NCI-H2227 (cell line): ENCODE data around the gene GREB1L.
"Not testable (repeated sequence)": the region's sequence is repeated elsewhere in the genome, so short reads cannot be mapped to it uniquely, and the experiment has no call there.

Source experiments
- DNase-seq: peaks from one replicate; lab custom pipeline; 2025; ENCODE audit not compliant: unreplicated experiment; lab: John Stamatoyannopoulos, UW

Gene GREB1L

DNA sequence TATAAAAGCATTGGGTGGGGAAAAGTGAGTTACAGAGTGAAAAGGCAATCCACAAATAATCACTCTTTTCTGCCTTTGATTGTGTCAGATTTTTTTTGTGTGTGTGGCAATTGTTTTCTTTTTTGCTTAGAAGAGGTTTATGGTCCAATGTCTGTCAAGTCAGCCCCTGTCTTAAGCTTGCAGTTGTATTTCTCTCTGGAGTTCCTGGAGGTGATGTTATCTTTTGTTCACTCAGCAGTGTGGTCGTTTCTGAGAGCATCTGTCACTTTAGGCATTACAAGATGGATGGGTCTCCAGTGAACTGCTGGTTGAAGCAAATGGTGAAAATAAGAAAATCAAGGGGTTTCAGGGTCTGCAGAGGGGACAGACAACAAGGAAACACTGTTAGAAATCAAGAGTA is 121.3 kb downstream of the GREB1L start:
- DNase-seq = no peak

- DNase-seq = no peak
These were observed 122.4 kb downstream of the GREB1L start for GRCh38 chr18:21364471-21364870.

- DNase-seq = no peak
These were observed 124.9 kb downstream of the GREB1L start for GRCh38 chr18:21366896-21367295.

GRCh38 chr18:21369146-21369545 is 127.1 kb downstream of the GREB1L start:
- DNase-seq = no peak

DNA sequence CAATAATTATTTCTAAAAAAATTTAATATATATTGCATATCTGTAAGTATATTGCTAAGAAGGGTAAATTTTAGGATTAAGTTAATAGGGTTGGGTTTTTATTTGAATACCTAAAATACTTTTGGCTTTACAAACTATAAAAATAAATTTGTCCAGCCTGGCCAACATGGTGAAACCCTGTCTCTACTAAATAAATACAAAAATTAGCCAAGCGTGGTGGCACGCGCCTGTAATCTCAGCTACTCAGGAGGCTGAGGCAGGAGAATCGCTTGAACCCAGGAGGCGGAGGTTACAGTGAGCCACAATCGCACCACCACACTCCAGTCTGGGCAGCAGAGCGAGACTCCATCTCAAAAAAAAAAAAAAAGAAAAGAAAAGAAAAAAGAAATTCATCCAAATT is 127.6 kb downstream of the GREB1L start:
- not testable (repeated sequence) for DNase-seq

DNA sequence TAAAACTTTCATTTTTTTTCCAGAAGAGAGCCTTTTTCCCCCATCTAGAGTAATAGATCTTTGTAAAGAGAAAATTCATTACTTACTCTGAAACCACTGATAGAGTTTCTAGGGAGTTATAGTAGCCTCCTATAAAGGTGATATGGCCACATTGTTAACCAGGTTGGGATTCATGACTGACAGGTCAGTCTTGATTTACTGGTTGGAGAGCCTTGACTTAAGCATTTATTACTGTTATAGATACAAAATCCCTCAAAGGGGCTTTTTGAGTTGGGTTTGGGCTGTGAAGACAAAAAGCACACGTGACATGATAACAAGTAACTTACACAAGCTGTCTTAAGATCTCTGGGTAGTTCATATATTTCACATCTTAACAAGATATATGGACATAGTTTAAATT is 141.0 kb downstream of the GREB1L start:
- no peak for DNase-seq

DNA sequence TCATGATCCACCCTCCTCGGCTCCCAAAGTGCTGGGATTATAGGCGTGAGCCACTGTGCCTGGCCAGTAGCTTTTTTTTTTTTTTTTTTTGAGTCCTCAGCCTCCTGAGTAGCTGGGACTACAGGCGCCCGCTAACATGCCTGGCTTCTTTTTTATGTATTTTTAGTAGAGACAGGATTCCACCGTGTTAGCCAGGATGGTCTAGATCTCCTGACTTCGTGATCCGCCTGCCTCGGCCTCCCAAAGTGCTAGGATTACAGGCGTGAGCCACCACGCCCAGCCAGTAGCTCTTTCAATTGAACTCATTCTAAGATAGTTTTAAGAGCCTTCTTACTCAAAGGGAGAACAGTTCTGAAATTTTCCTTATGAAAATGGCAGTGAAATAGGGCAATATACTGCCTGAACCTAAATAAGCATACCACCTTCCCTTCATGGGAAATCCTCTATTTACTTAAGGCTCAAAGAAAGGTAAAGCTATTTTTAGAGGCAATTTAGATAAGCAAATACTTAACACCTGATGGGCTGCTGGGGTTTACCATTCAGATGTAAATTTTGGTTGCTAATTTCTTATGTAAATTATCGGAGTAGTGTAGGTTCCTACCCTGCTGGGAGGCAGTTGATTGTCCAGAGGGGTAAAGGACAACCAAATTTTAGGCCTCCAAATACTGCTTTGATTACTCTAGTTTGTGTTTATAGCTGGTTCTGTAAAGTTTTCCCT is 144.7 kb downstream of the GREB1L start:
- DNase-seq = no peak

- no peak for DNase-seq
These were observed 145.9 kb downstream of the GREB1L start for GRCh38 chr18:21387886-21388285.

DNA sequence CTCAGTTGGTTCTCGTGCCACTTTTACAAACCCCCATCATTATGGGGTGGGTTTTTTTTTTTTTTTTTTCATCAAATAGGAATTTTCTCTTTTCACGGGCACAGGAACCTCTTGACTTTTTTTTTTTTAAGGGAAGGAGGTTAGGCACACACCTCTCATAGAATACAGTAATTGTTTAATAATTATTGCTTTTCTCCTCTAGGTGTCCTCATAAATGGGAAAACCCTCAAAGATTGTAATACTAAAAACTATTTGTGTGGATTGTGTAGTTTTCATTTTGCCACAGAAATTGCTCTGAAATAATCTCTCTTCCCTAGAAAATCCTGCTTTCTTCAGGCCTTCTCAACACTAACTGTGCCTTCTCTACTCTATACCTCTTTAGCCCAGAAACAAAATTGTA is 147.3 kb downstream of the GREB1L start:
- DNase-seq = no peak

DNA sequence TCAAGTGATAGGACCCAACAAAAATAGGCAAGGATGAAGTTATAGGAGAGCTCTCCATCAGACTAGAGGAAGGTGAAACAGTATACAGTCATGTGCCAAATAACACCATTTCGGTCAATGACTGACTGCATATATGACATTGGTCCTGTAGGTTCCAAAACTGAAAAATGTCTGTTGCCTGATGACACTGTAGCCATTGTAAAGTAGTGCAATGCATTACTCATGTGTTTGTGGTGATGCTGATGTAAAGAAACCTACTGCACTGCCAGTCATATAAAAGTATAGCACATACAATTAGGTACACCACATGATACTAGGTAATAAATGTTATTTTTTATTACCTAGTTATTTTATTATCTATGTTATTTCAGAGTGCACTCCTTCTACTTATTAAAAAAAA is 147.9 kb downstream of the GREB1L start:
- DNase-seq = no peak

GRCh38 chr18:21391074-21391673 is 149.1 kb downstream of the GREB1L start:
- no peak for DNase-seq

DNA sequence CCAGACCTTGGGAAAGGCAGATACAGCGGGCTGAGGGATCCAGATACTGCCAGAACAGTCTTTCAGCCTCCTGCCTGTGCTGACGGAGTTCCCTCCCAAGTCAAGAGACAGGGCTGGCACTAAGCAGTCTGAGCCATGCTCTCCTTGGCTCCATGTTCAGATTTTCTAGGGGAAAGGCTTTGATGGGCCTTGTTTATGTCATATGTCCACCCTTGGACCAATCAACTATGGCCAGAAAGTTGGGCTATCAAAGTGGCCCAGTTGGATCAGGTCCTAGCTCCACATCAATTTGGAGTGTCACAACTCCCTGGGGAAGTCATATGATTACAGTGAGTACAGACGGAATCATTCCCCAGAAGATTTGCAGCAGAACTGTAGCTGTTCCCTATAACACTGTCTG is 152.0 kb downstream of the GREB1L start:
- DNase-seq = no peak

DNA sequence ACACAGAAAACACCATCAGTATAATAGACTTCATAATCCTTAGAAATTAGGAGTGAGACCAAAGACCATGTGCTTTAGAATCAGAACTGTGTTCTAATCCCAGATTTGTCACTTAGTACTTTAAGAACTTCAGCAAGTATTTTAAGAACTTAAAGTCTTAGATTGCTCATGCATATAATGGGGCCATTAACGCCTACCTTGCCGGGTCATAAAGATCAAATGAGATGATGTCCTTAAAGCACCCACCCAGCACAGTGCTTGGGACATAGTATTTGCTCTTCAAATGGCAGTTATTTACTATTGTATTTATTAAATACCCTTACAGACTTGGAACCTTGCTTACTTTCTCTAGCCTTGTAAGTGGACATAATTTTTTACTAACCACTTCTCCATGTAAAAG is 156.1 kb downstream of the GREB1L start:
- DNase-seq = no peak

GRCh38 chr18:21402272-21402671 is 160.2 kb downstream of the GREB1L start:
- no peak for DNase-seq

DNA sequence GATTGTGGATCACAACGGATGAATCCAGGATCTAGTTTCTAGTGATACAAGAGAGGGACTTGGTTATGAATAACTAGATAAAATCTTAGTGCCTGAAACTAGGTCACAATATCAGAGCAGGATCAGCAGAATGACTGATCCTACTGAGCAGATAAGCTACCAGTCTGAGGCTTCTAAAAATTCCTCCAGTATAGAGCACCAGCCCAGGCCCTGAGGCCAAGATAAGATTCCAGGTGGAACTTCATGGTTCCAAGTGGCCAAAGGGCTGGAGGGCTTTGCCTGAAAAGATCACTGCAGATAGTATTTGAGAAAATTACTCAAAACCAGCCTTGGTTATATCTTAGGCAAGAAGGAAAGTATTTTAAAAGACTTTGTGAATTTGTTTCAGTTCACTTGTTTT is 162.4 kb downstream of the GREB1L start:
- DNase-seq = no peak

- DNase-seq = no peak
These were observed 164.1 kb downstream of the GREB1L start for GRCh38 chr18:21406116-21406515.

DNA sequence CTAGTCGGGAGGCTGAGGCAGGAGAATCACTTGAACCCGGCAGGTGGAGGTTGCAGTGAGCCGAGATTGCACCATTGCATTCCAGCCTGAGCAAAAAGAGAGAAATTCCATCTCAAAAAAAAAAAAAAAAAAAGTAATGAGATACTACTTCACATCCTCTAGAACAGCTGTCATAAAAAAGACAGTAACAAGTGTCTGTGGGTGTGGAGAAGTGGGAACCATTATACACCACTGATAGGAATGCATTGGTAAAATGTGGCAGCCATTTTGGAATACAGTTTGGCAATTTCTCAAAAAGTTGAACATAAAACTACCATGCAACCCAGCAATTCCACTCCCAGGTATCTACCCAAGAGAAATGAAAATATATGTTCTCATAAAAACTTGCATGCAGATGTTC is 166.6 kb downstream of the GREB1L start:
- DNase-seq = no peak

- DNase-seq = no peak
These were observed 191.4 kb downstream of the GREB1L start for GRCh38 chr18:21433436-21433835.

DNA sequence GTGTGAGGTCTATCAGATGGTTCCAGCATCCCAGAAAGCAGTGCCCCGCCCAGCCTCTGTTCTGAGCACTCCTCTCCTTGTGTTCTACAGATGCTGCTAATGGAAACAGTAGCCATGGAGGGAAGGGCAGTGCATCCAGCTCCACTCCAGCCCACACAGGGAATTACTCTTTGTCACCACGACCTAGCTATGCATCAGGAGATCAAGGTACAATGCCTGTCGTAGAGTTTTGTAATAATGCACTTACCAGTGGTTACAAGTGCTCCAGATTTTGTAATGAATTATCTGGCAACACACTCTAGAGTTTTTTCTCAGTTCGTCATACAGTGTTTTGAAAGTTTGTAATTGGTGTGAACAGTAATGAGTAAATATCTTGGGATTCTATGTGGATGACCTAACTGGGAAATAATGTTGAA is 197.4 kb downstream of the GREB1L start:
- no peak for DNase-seq

DNA sequence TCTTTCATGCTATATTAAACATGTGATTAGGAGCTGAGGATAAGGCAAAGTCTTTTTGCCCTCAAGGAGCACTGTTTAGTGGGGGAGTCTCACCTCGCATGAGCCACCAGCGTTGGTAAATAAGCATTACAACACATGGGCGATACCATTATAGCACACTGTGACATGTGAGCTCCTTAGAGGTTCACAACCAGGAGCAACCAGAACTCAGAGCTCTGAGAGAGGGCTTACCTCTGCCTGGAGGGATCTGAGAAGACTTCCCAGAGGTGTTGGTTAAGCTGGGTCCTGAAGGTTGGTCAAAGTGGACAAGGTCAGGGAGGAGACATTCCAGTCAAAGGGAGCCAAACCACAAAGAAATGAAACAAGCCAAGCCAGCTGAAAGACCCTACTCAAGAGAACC is 199.6 kb downstream of the GREB1L start:
- DNase-seq = no peak

DNA sequence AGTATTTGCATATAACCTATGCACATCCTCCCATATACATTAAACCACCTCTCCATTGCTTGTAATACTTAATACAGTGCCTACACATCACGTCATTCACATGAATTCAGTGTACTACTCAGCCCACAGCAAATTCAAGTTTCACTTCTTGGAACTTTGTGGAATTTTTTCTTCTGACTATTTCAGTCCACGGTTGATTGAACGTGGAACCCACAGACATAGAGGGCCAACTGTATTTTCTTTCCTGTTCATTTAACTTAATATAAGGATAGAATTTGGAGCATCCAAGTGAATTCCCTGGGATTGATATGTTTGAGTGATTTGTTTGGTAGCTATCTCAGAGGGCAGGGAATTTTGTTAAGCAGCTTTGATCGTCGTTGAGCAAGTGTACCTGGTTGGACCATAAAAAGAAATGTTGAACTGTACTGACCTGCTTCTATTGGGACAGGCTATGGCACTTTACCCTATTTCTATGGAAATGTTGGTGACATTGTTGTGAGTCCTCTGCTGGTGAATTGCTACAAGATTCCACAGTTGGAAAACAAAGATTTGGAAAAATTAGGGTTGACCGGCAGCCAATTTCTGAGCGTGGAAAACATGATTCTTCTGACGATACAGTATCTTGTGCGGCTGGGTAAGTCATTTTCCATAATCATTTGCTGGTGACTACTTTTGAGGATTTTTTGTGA is 201.9 kb downstream of the GREB1L start:
- DNase-seq = no peak

- peak; percentile 49 for DNase-seq
These were observed 202.6 kb downstream of the GREB1L start for GRCh38 chr18:21444465-21445212.
